IMR-90 (cell line): Measurements from ENCODE around the gene CEP72. TPM values are rescaled to one million over a fixed set of nuclear protein-coding genes. Genes with fewer than 3 reads are reported as not detected.

Experiments
- ATAC-seq: fragments of 200-7000 bp; cut with Tn5 transposase; 2 replicates; pipeline ENCODE4 v1.9.1; 2020; ENCODE audit warnings: low read depth, mild to moderate bottlenecking, moderate library complexity
- BruUV-seq: library from RNA; stranded (reverse); fragments of 400-500 nt; replicated peaks from 2 replicates; lab custom pipeline; 2021; lab: Mats Ljungman, UMichigan
- CTCF ChIA-PET: fragments of 300-600 bp; formaldehyde crosslinking; extraction: SDS; loops from one replicate; lab custom pipeline; 2021; ENCODE audit warnings: antibody characterized with exemption; lab: Yijun Ruan, JAX
- POLR2A ChIA-PET: fragments of 300-600 bp; sonication (Branson Sonifier 250); formaldehyde crosslinking; loops from one replicate; lab custom pipeline; 2022; ENCODE audit warnings: antibody characterized with exemption; ENCODE audit not compliant: unreplicated experiment; lab: Charles Lee
- DNase-seq: peaks from one replicate; pipeline ENCODE4 v3.0.0; 2013
- H2AFZ ChIP-seq: replicated peaks from 2 replicates; pipeline ENCODE3; 2013; ENCODE audit warnings: low read length, mild to moderate bottlenecking; ENCODE audit not compliant: poor library complexity
- H2AK5ac ChIP-seq: 2 replicates; pipeline ENCODE4 v1.6.1; 2013; ENCODE audit warnings: low read depth, low read length, inconsistent platforms
- H2AK9ac ChIP-seq: replicated peaks from 2 replicates; pipeline ENCODE3; 2013; ENCODE audit warnings: mild to moderate bottlenecking, low read depth, low read length, moderate library complexity; ENCODE audit not compliant: poor library complexity
- H2BK120ac ChIP-seq: 2 replicates; pipeline ENCODE4 v1.6.1; 2013; ENCODE audit warnings: low read depth, low read length, inconsistent platforms
- H2BK15ac ChIP-seq: 3 replicates; pipeline ENCODE4 v1.6.1; 2013; ENCODE audit warnings: low read depth, low read length, inconsistent platforms
- H2BK20ac ChIP-seq: 2 replicates; pipeline ENCODE4 v1.6.1; 2013; ENCODE audit warnings: low read depth, mild to moderate bottlenecking, inconsistent platforms, low read length, moderate library complexity
- H2BK5ac ChIP-seq: 2 replicates; pipeline ENCODE4 v1.6.1; 2013; ENCODE audit warnings: mild to moderate bottlenecking, low read depth, low read length, inconsistent platforms; ENCODE audit not compliant: poor library complexity, severe bottlenecking
- H3K14ac ChIP-seq: replicated peaks from 2 replicates; pipeline ENCODE4 v1.6.1; 2013; ENCODE audit warnings: low read depth, low read length, inconsistent platforms
- H3K18ac ChIP-seq: 2 replicates; pipeline ENCODE4 v1.6.1; 2013; ENCODE audit warnings: low read depth, low read length, control low read depth
- H3K23ac ChIP-seq: 2 replicates; pipeline ENCODE4 v1.6.1; 2013; ENCODE audit warnings: low read depth, low read length, inconsistent platforms
- H3K27ac ChIP-seq: 2 replicates; pipeline ENCODE4 v1.5.1; 2013; ENCODE audit warnings: mild to moderate bottlenecking, control low read depth, low read length; ENCODE audit not compliant: insufficient read depth
- H3K27me3 ChIP-seq: 2 replicates; pipeline ENCODE4 v1.6.1; 2013; ENCODE audit warnings: low read length; ENCODE audit not compliant: control insufficient read depth, insufficient read depth
- H3K36me3 ChIP-seq: 2 replicates; pipeline ENCODE4 v1.6.1; 2013; ENCODE audit warnings: low read length, mixed read lengths; ENCODE audit not compliant: control insufficient read depth, insufficient read depth
- H3K4ac ChIP-seq: 2 replicates; pipeline ENCODE4 v1.6.1; 2013; ENCODE audit warnings: low read depth, low read length, inconsistent platforms
- H3K4me1 ChIP-seq: 2 replicates; pipeline ENCODE4 v1.6.1; 2013; ENCODE audit warnings: low read length, mixed read lengths; ENCODE audit not compliant: control insufficient read depth, insufficient read depth
- H3K4me2 ChIP-seq: 2 replicates; pipeline ENCODE4 v1.6.1; 2013; ENCODE audit warnings: low read depth, mild to moderate bottlenecking, control low read depth, low read length, moderate library complexity
- H3K4me3 ChIP-seq: 2 replicates; pipeline ENCODE4 v1.5.1; 2013; ENCODE audit warnings: low read depth, mild to moderate bottlenecking, control low read depth, low read length, moderate library complexity; ENCODE audit not compliant: insufficient read depth
- H3K56ac ChIP-seq: 2 replicates; pipeline ENCODE4 v1.6.1; 2013; ENCODE audit warnings: low read length, inconsistent platforms; ENCODE audit not compliant: insufficient read depth; ENCODE audit errors: extremely low read depth
- H3K79me1 ChIP-seq, 2 experiments: 2 replicates each; pipeline ENCODE4 v1.6.1; 2013; ENCODE audit warnings: low read length in 2 of 2, inconsistent platforms in 1 of 2, low read depth in 1 of 2
- H3K9ac ChIP-seq: 2 replicates; pipeline ENCODE4 v1.6.1; 2013; ENCODE audit warnings: low read depth, low read length, control low read depth
- H3K9me1 ChIP-seq: 2 replicates; pipeline ENCODE4 v1.6.1; 2013; ENCODE audit warnings: low read length, inconsistent platforms; ENCODE audit not compliant: insufficient read depth
- H3K9me3 ChIP-seq: 2 replicates; pipeline ENCODE4 v1.6.1; 2013; ENCODE audit warnings: low read length; ENCODE audit not compliant: control insufficient read depth, insufficient read depth
- H4K20me1 ChIP-seq: 2 replicates; pipeline ENCODE4 v1.6.1; 2013; ENCODE audit warnings: low read length, inconsistent platforms; ENCODE audit not compliant: insufficient read depth
- H4K5ac ChIP-seq: 2 replicates; pipeline ENCODE4 v1.6.1; 2013; ENCODE audit warnings: mild to moderate bottlenecking, low read depth, low read length, control low read depth
- H4K8ac ChIP-seq, 2 experiments: 2 replicates each; pipeline ENCODE4 v1.6.1; 2013; ENCODE audit warnings: low read depth in 2 of 2, low read length in 2 of 2, control low read depth in 1 of 2, inconsistent platforms in 1 of 2
- H4K91ac ChIP-seq: 2 replicates; pipeline ENCODE4 v1.6.1; 2013; ENCODE audit warnings: low read depth, low read length, inconsistent platforms; ENCODE audit not compliant: insufficient read depth
- BHLHE40 ChIP-seq: fragments of 150-350 bp; IDR thresholded peaks from 2 replicates; pipeline ENCODE4 v1.6.1; 2016; ENCODE audit warnings: mild to moderate bottlenecking, low read depth, low read length
- CEBPB ChIP-seq: IDR thresholded peaks from 2 replicates; pipeline ENCODE4 v1.6.1; 2012; ENCODE audit warnings: low read depth, low read length, improper control_type of control experiment
- CHD1 ChIP-seq: IDR thresholded peaks from 2 replicates; pipeline ENCODE4 v1.6.1; 2012; ENCODE audit warnings: low read depth, low read length, improper control_type of control experiment
- CTCF ChIP-seq: conservative IDR thresholded peaks from 2 replicates; pipeline ENCODE4 v1.5.1; 2012; ENCODE audit warnings: mild to moderate bottlenecking, low read depth, low read length, improper control_type of control experiment
- ELK1 ChIP-seq: fragments of 150-350 bp; IDR thresholded peaks from 2 replicates; pipeline ENCODE4 v1.6.1; 2016; ENCODE audit warnings: low read depth, mild to moderate bottlenecking, low read length, moderate library complexity, borderline replicate concordance
- FOS ChIP-seq: fragments of 150-350 bp; IDR thresholded peaks from 2 replicates; pipeline ENCODE4 v1.6.1; 2016; ENCODE audit warnings: low read depth, low read length
- MAFK ChIP-seq: IDR thresholded peaks from 2 replicates; pipeline ENCODE4 v1.6.1; 2012; ENCODE audit warnings: low read depth, low read length, improper control_type of control experiment
- MAZ ChIP-seq: IDR thresholded peaks from 2 replicates; pipeline ENCODE4 v1.6.1; 2012; ENCODE audit warnings: low read depth, mild to moderate bottlenecking, low read length, improper control_type of control experiment, moderate library complexity, borderline replicate concordance
- MXI1 ChIP-seq: IDR thresholded peaks from 2 replicates; pipeline ENCODE4 v1.6.1; 2012; ENCODE audit warnings: low read depth, mild to moderate bottlenecking, low read length, moderate library complexity, borderline replicate concordance
- POLR2A ChIP-seq: IDR thresholded peaks from 2 replicates; pipeline ENCODE4 v1.6.1; 2012; ENCODE audit warnings: mild to moderate bottlenecking, low read depth, low read length
- RAD21 ChIP-seq: IDR thresholded peaks from 2 replicates; pipeline ENCODE4 v1.6.1; 2012; ENCODE audit warnings: low read length, improper control_type of control experiment
- RCOR1 ChIP-seq: IDR thresholded peaks from 2 replicates; pipeline ENCODE4 v1.6.1; 2012; ENCODE audit warnings: mild to moderate bottlenecking, low read length, improper control_type of control experiment; ENCODE audit not compliant: insufficient replicate concordance
- RFX5 ChIP-seq: IDR thresholded peaks from 2 replicates; pipeline ENCODE4 v1.8.0; 2012; ENCODE audit warnings: low read depth, mild to moderate bottlenecking, low read length, moderate library complexity
- SMC3 ChIP-seq: fragments of 150-350 bp; IDR thresholded peaks from 2 replicates; pipeline ENCODE4 v1.6.1; 2016; ENCODE audit warnings: low read depth, mild to moderate bottlenecking, antibody characterized with exemption, low read length, moderate library complexity
- WGBS, 2 experiments: methylation state at CpG; one replicate each; pipeline versions ENCODE4 v1.1.5 to v1.1.7; 2013; ENCODE audit warnings: missing lambda C conversion rate in 2 of 2; ENCODE audit not compliant: insufficient read length in 1 of 2; ENCODE audit errors: extremely low coverage in 2 of 2; 5-methylcytosine and 5-hydroxymethylcytosine counted together
- dilution Hi-C: fragments of 300-500 bp; cut with HindIII; formaldehyde crosslinking; loops from one replicate; pipeline ENCODE4 v1.14.3; 2018; ENCODE audit warnings: low sequenced_read_pairs; ENCODE audit not compliant: unreplicated experiment
- in situ Hi-C: fragments of 300-500 bp; cut with MboI; formaldehyde crosslinking; loops from 3 replicates; pipeline ENCODE4 v1.14.3; 2019; ENCODE audit warnings: low sequenced_read_pairs, inconsistent platforms, mixed read lengths
- intact Hi-C: fragments of 100-400 bp; cut with micrococcal nuclease; formaldehyde crosslinking; loops from 2 replicates; pipeline ENCODE4 v1.10.0; 2022
- polyA plus RNA-seq, 3 experiments: library from polyadenylated mRNA; depleted of rRNA; stranded (reverse); fragments of >200 nt; gene quantifications; 2 replicates each; pipeline ENCODE4 v1.2.3, GENCODE V29; 2012; ENCODE audit warnings: low replicate concordance in 1 of 3
- total RNA-seq: library from RNA; depleted of rRNA; stranded (reverse); fragments of >200 nt; gene quantifications from 2 replicates; pipeline ENCODE4 v1.2.3, GENCODE V29; 2012

Gene CEP72
- total and polyA plus RNA-seq, 2 of the 4 experiments (the other 2 are of a cell fraction): 2.9 to 4.3 TPM

GRCh38 chr5:670396-671270, 58.5 kb downstream of the CEP72 start:
- Histone ChIP-seq H4K8ac (no peak overlapping the region), H2AK5ac (no peak overlapping the region), H2BK5ac (no peak overlapping the region), H2AK9ac (no peak overlapping the region), H3K36me3 (no peaks in the 10 kb centered on the region), H3K9ac (no peak overlapping the region), H2BK15ac (no peak overlapping the region), H3K79me1 (no peaks in the 10 kb centered on the region), H4K91ac (no peak overlapping the region), H3K27ac (no peak overlapping the region), H3K4me1 (no peaks in the 10 kb centered on the region; the same call in 1 of the 2 replicates), H3K14ac (no peak overlapping the region), H4K20me1 (no peaks in the 10 kb centered on the region), H3K18ac (no peak overlapping the region), H3K23ac (no peak overlapping the region), H3K56ac (no peak overlapping the region), H4K5ac (no peak overlapping the region), H3K9me3 (no peaks in the 10 kb centered on the region), H3K4me2 (no peak overlapping the region), H3K4ac (no peak overlapping the region), H2BK20ac (no peak overlapping the region), H3K4me3 (no peak overlapping the region), H3K27me3 (peaks cover 15% of the 10 kb centered on the region; the same call in 1 of the 2 replicates), H2AFZ (no peak overlapping the region), H3K9me1 (no peaks in the 10 kb centered on the region), H2BK120ac (no peak overlapping the region)
- DNase-seq: no peak
- dilution Hi-C loops (no loop called here), in situ Hi-C loops (loop anchor here (5.0 kb wide), 1 partner anchor 232 kb away; no protein-coding TSS in a partner anchor), intact Hi-C loops (loop anchor here (2.0 kb wide), 1 partner anchor 232 kb away; no protein-coding TSS in a partner anchor)
- whole genome bisulfite sequencing, 2 experiments: 90% methylated on average over 8 of the region's 33 CpGs; no CpG with 5 or more reads in 1 of the 2 experiments
- BruUV-seq: no TSS peak
- POLR2A ChIA-PET: no interaction called here
- CTCF ChIA-PET: no interaction called here
- no peak for ATAC-seq
- no peak for TF ChIP-seq RAD21
- TF ChIP-seq MXI1: no peak
- no peak for TF ChIP-seq ELK1
- TF ChIP-seq POLR2A: no peak
- TF ChIP-seq BHLHE40: no peak
- no peak for TF ChIP-seq RCOR1
- no peak for TF ChIP-seq CTCF
- TF ChIP-seq SMC3: no peak
- TF ChIP-seq MAFK: no peak
- TF ChIP-seq FOS: no peak
- no peak for TF ChIP-seq CHD1
- no peak for TF ChIP-seq RFX5
- no peak for TF ChIP-seq MAZ
- no peak for TF ChIP-seq CEBPB
